ENCODE measurements around the gene PPP3R1.

Gene PPP3R1

DNA sequence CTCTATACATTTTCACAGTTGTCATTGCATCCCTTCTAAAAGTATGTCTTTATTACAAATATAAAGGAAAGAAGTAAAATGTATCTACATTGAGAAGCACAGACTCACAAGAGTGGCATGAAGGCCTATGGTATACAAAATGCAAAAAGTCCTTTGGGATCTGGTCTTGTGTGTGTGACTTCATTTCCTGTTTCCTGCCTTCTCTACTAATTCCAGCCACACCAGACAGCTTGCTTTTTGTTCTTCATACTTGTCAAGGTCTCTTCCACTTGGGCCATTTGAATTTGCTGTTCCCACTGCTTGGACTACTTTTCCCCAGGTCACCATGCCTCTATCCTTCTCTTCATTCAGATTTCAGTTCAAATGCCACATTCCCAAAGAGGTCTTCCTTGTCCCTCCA is 101.3 kb downstream of the PPP3R1 start:
- Histone ChIP-seq H3K4me3 (replicated peaks; ENCODE audit: insufficient read depth, low read length) (no peak overlapping the region), H3K27ac (replicated peaks) (no peak overlapping the region), H3K27me3 (ENCODE audit: insufficient read depth, poor library complexity, severe bottlenecking) (no peaks in the 10 kb centered on the region)
- TF ChIP-seq, protein P1, sequence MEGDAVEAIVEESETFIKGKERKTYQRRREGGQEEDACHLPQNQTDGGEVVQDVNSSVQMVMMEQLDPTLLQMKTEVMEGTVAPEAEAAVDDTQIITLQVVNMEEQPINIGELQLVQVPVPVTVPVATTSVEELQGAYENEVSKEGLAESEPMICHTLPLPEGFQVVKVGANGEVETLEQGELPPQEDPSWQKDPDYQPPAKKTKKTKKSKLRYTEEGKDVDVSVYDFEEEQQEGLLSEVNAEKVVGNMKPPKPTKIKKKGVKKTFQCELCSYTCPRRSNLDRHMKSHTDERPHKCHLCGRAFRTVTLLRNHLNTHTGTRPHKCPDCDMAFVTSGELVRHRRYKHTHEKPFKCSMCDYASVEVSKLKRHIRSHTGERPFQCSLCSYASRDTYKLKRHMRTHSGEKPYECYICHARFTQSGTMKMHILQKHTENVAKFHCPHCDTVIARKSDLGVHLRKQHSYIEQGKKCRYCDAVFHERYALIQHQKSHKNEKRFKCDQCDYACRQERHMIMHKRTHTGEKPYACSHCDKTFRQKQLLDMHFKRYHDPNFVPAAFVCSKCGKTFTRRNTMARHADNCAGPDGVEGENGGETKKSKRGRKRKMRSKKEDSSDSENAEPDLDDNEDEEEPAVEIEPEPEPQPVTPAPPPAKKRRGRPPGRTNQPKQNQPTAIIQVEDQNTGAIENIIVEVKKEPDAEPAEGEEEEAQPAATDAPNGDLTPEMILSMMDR (IDR thresholded peaks at IDR 0.05; ENCODE audit: insufficient read depth, low read length): no peak
- TF ChIP-seq GABPA (IDR thresholded peaks at IDR 0.05; ENCODE audit: low read depth): no peak
- TF ChIP-seq SPI1 (IDR thresholded peaks at IDR 0.05; ENCODE audit: borderline replicate concordance, low read depth): no peak
- no peak for TF ChIP-seq POLR2AphosphoS5 (IDR thresholded peaks at IDR 0.05; ENCODE audit: low read depth)
- TF ChIP-seq, protein P2, sequence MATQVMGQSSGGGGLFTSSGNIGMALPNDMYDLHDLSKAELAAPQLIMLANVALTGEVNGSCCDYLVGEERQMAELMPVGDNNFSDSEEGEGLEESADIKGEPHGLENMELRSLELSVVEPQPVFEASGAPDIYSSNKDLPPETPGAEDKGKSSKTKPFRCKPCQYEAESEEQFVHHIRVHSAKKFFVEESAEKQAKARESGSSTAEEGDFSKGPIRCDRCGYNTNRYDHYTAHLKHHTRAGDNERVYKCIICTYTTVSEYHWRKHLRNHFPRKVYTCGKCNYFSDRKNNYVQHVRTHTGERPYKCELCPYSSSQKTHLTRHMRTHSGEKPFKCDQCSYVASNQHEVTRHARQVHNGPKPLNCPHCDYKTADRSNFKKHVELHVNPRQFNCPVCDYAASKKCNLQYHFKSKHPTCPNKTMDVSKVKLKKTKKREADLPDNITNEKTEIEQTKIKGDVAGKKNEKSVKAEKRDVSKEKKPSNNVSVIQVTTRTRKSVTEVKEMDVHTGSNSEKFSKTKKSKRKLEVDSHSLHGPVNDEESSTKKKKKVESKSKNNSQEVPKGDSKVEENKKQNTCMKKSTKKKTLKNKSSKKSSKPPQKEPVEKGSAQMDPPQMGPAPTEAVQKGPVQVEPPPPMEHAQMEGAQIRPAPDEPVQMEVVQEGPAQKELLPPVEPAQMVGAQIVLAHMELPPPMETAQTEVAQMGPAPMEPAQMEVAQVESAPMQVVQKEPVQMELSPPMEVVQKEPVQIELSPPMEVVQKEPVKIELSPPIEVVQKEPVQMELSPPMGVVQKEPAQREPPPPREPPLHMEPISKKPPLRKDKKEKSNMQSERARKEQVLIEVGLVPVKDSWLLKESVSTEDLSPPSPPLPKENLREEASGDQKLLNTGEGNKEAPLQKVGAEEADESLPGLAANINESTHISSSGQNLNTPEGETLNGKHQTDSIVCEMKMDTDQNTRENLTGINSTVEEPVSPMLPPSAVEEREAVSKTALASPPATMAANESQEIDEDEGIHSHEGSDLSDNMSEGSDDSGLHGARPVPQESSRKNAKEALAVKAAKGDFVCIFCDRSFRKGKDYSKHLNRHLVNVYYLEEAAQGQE (IDR thresholded peaks at IDR 0.05; ENCODE audit: insufficient replicate concordance, low read depth): no peak
- no peak for DNase-seq (ENCODE audit: low read depth in 1 of 2, low spot score in 1 of 2)

- no peak for TF ChIP-seq GABPA (IDR thresholded peaks at IDR 0.05; ENCODE audit: low read depth)
- TF ChIP-seq, protein P1 (IDR thresholded peaks at IDR 0.05; ENCODE audit: insufficient read depth, low read length): no peak
- TF ChIP-seq POLR2AphosphoS5 (IDR thresholded peaks at IDR 0.05; ENCODE audit: low read depth): no peak
- no peak for TF ChIP-seq SPI1 (IDR thresholded peaks at IDR 0.05; ENCODE audit: borderline replicate concordance, low read depth)
- Histone ChIP-seq H3K27ac (replicated peaks) (no peak overlapping the region), H3K4me3 (replicated peaks; ENCODE audit: insufficient read depth, low read length) (no peak overlapping the region), H3K27me3 (ENCODE audit: insufficient read depth, poor library complexity, severe bottlenecking) (no peaks in the 10 kb centered on the region)
- no peak for DNase-seq (ENCODE audit: low read depth in 1 of 2, low spot score in 1 of 2)
These were observed 110.5 kb downstream of the PPP3R1 start for GRCh38 chr2:68141875-68142274.

DNA sequence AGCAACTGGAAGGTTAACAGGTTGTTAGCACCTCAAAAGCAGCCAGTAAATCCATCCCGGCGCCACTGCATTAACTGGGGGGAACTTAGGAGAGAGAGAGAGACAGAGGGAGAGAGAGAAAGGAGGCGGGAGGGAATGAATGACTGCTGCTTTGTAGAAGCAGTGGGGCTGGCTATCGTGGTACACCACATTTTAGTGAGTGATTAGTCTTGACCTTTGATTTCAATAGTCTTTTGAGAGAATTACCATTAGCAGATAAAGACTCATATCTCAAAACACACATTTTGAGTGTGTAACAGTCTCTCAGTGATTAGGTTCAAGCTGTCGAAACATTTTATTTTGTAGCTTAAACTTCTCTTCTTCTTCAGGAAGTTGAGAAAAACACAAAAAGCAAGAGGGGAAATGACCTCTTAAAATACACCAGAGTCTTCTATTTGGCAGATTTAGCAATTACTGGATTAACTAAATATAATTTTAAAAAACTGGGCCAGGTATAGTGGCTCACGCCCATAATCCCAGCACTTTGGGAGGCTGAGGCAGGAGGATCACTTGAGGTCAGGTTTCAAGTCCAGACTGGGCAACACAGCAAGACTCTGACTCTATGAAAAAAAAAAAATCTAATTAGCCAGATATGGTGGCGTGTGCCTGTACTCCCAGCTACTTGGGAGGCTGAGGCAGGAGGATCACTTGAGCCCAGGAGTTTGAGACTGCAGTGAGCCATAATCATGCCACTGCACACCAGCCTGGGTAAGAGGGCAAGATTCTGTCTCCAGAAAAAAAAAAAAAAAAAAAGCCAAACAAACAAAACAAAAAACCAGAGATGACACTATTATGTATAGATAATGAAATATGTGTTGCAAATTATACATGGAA is 116.6 kb downstream of the PPP3R1 start:
- H3K27me3 ChIP-seq (ENCODE audit: insufficient read depth, poor library complexity, severe bottlenecking): no peaks in the 10 kb centered on the region
- no peak overlapping the region for H3K4me3 ChIP-seq (replicated peaks; ENCODE audit: insufficient read depth, low read length)
- DNase-seq (ENCODE audit: low read depth in 1 of 2, low spot score in 1 of 2): no peak
- TF ChIP-seq GABPA (IDR thresholded peaks at IDR 0.05; ENCODE audit: low read depth) (no peak), SPI1 (IDR thresholded peaks at IDR 0.05; ENCODE audit: borderline replicate concordance, low read depth) (no peak), POLR2AphosphoS5 (IDR thresholded peaks at IDR 0.05; ENCODE audit: low read depth) (no peak)
- TF ChIP-seq, protein P1 (IDR thresholded peaks at IDR 0.05; ENCODE audit: insufficient read depth, low read length): no peak
- TF ChIP-seq, protein P2 (IDR thresholded peaks at IDR 0.05; ENCODE audit: insufficient replicate concordance, low read depth): no peak
- H3K27ac ChIP-seq (replicated peaks): peak overlapping the region; percentile 14

Measured in HL-60 (cell line).